ENCODE measurements around the gene GAP43. TPM values are rescaled to one million over a fixed set of nuclear protein-coding genes. Genes with fewer than 3 reads are reported as not detected.

GAP43 gene
- total RNA-seq, 1 donor from 2014 or later = 16.1 TPM

DNA sequence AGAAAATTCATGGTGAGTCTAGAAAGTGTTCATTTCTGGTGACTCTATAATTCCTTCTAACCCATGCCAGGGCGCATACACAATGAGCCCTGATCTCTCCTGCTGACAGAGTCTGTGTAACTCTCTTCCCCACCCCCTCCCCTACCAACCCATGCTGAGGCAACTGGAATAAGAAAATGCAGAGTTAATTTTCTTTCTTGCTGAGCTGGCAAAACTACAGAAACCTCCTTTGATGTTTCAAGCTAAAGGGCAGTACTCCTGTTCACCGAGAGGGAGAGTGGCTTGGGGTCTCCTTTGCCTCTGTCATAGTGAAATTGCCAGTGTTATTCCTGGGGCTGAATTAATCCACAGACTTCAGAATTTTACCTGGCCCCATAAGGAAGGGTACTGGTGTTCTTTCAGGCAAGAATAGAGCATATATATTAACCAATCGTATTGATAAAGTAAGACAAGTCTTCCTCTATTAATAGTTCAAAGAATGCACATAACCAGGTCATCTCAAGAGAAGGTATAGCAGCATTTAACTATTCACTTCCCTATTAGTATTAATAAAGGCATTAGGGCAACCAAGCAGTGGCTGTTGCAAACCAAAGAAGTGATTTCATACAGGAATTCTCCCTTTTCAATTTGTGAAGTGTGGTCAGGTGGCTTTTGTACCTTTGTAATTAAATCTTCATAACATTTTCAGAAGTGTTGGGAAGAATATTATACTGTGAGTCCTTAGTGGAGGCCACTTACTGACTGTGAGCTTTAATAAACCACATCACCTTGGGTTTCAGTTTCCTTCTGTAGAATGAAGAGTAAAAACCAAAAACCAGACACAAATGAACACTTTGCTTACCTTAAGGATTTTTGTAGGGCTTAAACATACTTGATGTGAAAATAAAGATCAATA lies 4.1 kb downstream of the GAP43 start:
- Mint-ChIP-seq H3K27ac (ENCODE audit: unreplicated experiment) (no peak overlapping the region), H3K9me3 (ENCODE audit: unreplicated experiment) (no peaks in the 10 kb centered on the region), H3K4me1 (ENCODE audit: unreplicated experiment) (peaks cover 32% of the 10 kb centered on the region), H3K4me3 (ENCODE audit: unreplicated experiment) (no peak overlapping the region), H3K27me3 (ENCODE audit: unreplicated experiment) (no peaks in the 10 kb centered on the region), H3K36me3 (ENCODE audit: low read depth, unreplicated experiment) (no peaks in the 10 kb centered on the region)
- DNase-seq (ENCODE audit: low spot score) = no peak
- TF ChIP-seq, protein P1, sequence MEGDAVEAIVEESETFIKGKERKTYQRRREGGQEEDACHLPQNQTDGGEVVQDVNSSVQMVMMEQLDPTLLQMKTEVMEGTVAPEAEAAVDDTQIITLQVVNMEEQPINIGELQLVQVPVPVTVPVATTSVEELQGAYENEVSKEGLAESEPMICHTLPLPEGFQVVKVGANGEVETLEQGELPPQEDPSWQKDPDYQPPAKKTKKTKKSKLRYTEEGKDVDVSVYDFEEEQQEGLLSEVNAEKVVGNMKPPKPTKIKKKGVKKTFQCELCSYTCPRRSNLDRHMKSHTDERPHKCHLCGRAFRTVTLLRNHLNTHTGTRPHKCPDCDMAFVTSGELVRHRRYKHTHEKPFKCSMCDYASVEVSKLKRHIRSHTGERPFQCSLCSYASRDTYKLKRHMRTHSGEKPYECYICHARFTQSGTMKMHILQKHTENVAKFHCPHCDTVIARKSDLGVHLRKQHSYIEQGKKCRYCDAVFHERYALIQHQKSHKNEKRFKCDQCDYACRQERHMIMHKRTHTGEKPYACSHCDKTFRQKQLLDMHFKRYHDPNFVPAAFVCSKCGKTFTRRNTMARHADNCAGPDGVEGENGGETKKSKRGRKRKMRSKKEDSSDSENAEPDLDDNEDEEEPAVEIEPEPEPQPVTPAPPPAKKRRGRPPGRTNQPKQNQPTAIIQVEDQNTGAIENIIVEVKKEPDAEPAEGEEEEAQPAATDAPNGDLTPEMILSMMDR (IDR thresholded peaks at IDR 0.05; ENCODE audit: unreplicated experiment) = no peak

DNA sequence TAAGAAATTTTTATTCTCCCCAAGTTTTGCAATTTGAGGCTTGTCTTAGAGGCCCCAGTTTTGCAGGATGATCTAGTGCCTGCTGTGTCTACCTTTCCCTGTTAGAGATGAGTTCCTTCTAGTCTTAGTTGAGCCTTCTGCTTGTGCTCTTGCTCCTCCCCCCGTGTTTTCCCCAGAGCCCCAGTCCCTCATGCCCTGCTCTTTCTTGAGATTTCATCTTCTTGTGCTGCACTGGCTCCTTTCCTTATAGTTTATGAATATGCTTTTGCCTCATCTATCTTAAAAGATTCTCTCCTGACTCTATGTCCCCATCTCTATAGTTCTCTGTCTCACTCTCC lies 4.7 kb downstream of the GAP43 start:
- no peaks in the 10 kb centered on the region for H3K9me3 Mint-ChIP-seq (ENCODE audit: unreplicated experiment)
- H3K27me3 Mint-ChIP-seq (ENCODE audit: unreplicated experiment) = no peaks in the 10 kb centered on the region

DNA sequence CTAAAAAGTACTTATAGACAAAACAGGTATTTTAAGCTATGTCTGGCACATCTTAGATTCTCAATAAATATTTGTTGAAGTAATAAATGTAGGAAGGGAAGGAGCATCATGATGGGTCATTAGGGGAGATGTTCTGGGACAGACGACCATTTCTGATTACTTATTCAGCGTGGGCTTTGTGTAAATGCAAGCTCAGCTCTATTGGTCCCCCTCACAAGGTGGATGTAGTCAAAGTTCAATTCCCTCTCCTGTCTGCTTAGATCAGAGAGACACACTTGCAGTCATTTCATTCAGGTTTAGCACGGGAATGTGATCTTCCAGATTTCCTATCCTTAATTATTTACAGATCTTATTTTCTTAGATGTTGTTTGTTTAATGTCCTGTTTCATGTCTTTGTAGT lies 7.5 kb downstream of the GAP43 start:
- Mint-ChIP-seq H3K4me1 (ENCODE audit: unreplicated experiment) (peaks cover 9% of the 10 kb centered on the region), H3K9me3 (ENCODE audit: unreplicated experiment) (no peaks in the 10 kb centered on the region), H3K27me3 (ENCODE audit: unreplicated experiment) (no peaks in the 10 kb centered on the region), H3K27ac (ENCODE audit: unreplicated experiment) (no peak overlapping the region), H3K36me3 (ENCODE audit: low read depth, unreplicated experiment) (no peaks in the 10 kb centered on the region), H3K4me3 (ENCODE audit: unreplicated experiment) (no peak overlapping the region)
- TF ChIP-seq, protein P1 (IDR thresholded peaks at IDR 0.05; ENCODE audit: unreplicated experiment) = no peak
- no peak for DNase-seq (ENCODE audit: low spot score)

More for the DNA sequence above, 4.7 kb downstream of the GAP43 start:
- Mint-ChIP-seq H3K4me3 (ENCODE audit: unreplicated experiment) (no peak overlapping the region), H3K27ac (ENCODE audit: unreplicated experiment) (no peak overlapping the region), H3K36me3 (ENCODE audit: low read depth, unreplicated experiment) (no peaks in the 10 kb centered on the region), H3K4me1 (ENCODE audit: unreplicated experiment) (peaks cover 30% of the 10 kb centered on the region)
- no peak for DNase-seq (ENCODE audit: low spot score)
- TF ChIP-seq, protein P1 (IDR thresholded peaks at IDR 0.05; ENCODE audit: unreplicated experiment) = no peak

DNA sequence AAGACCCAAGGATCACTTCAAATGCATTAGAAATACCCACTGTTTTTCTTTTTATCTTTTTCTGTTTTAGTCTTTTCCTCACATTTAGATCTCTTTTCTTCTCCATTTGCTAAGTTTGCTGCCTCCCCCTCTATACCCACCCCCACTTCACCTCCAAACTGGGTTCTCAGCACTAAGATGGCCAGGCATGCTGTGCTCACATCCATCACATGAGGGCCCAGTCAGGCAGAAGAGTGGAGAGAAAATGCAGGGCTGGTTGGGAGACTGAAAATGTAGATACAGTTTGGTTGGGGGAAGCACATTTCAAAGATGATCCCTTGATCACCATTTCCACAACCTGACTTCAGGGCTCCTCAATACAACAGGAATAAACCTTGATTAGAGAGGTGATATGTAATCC lies 8.7 kb downstream of the GAP43 start:
- H3K4me3 Mint-ChIP-seq (ENCODE audit: unreplicated experiment) = no peak overlapping the region
- no peak overlapping the region for H3K27ac Mint-ChIP-seq (ENCODE audit: unreplicated experiment)
- TF ChIP-seq, protein P1 (IDR thresholded peaks at IDR 0.05; ENCODE audit: unreplicated experiment) = no peak
- no peak for DNase-seq (ENCODE audit: low spot score)
- H3K27me3 Mint-ChIP-seq (ENCODE audit: unreplicated experiment) = no peaks in the 10 kb centered on the region
- no peaks in the 10 kb centered on the region for H3K4me1 Mint-ChIP-seq (ENCODE audit: unreplicated experiment)
- H3K9me3 Mint-ChIP-seq (ENCODE audit: unreplicated experiment) = no peaks in the 10 kb centered on the region
- no peaks in the 10 kb centered on the region for H3K36me3 Mint-ChIP-seq (ENCODE audit: low read depth, unreplicated experiment)

DNA sequence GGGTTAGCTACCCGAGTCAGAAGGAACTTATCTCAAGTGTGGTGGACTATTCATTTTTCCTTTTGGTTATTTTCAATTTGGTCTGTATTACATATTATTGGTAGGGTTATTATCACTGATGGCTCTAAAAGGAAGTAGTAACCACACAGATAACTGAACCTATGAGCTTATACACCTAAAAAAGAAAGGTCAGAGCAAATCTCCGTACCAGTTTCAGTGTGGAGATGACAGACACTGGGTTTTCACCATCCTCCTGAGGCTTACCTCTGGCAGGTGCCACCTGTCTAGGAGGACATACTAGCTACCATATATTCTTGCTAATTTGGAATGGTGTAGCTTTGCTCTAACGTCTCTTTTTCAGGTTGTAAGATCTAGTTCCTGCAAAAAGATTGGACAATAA lies 10.2 kb downstream of the GAP43 start:
- no peaks in the 10 kb centered on the region for H3K9me3 Mint-ChIP-seq (ENCODE audit: unreplicated experiment)
- H3K27me3 Mint-ChIP-seq (ENCODE audit: unreplicated experiment) = no peaks in the 10 kb centered on the region
- no peak overlapping the region for H3K4me3 Mint-ChIP-seq (ENCODE audit: unreplicated experiment)
- H3K27ac Mint-ChIP-seq (ENCODE audit: unreplicated experiment) = no peak overlapping the region
- no peak for DNase-seq (ENCODE audit: low spot score)
- H3K36me3 Mint-ChIP-seq (ENCODE audit: low read depth, unreplicated experiment) = no peaks in the 10 kb centered on the region
- H3K4me1 Mint-ChIP-seq (ENCODE audit: unreplicated experiment) = peaks cover 7% of the 10 kb centered on the region
- TF ChIP-seq, protein P1 (IDR thresholded peaks at IDR 0.05; ENCODE audit: unreplicated experiment) = no peak

Measured in endothelial cell (in vitro differentiated cells).